AG09319 (cell line): ENCODE data around the gene DNAH8.

Experiments
- DNase-seq: peaks from one replicate; pipeline ENCODE4 v3.0.0-alpha.2; 2010; ENCODE audit warnings: low read depth; ENCODE audit errors: extremely low read depth
- CTCF ChIP-seq: IDR thresholded peaks from 2 replicates; pipeline ENCODE4 v1.5.1; 2011; ENCODE audit warnings: low read depth, mild to moderate bottlenecking, inconsistent platforms, low read length, moderate library complexity

DNAH8 gene

GRCh38 chr6:39040080-39040673, 325.1 kb downstream of the DNAH8 start:
- no peak for TF ChIP-seq CTCF
- DNase-seq, result no peak

- no peak for TF ChIP-seq CTCF
- DNase-seq, result no peak
Measured at GRCh38 chr6:39041072-39041471, 326.0 kb downstream of the DNAH8 start.

- no peak for DNase-seq
- no peak for TF ChIP-seq CTCF
Measured at GRCh38 chr6:39043776-39044175, 328.7 kb downstream of the DNAH8 start.

GRCh38 chr6:39044181-39044580, 329.1 kb downstream of the DNAH8 start:
- no peak for TF ChIP-seq CTCF
- DNase-seq, result no peak

DNA sequence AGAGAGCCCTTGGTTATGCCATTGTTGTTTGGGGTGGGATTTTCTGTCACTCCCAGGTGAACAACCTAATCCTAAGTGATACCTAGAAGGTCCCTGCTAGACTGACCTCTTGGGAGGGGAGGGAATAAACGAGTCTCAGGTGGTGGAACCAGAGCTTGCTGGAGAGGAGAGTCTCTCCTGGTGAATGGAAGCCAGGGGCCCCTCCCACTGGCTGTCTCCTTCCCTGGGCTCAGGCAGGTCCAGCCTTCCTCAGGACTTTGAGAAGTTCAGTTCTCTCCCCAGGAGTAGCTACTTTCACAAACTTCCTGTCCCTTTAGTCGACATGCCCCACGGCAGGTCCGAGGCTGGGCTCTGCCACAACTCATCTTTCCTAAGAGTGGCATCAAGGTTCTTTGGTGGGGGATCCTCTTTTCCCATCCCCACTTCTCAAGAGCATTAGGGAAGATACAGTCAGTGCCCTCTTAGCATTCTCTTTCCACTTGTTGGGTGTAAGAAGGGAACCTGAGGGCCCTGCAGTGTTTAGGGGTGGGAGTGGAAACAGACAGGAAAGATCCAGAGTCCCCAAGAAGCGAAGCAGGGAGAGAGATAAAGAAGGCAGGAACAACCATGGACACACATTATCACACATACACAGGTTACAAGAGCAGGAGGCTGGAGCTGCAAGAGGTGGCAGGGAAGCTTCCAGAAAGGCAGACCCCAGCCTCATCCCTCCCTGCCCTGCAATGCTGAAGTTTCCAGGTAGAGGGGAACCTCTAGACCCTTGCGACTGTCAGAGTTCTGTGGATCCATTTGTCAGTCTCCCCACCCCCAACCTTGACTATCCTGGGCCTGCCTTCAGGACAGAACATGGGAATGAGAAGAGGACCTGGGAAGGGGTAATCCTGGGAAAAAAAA, 332.6 kb downstream of the DNAH8 start:
- no peak for DNase-seq
- TF ChIP-seq CTCF, result no peak

DNA sequence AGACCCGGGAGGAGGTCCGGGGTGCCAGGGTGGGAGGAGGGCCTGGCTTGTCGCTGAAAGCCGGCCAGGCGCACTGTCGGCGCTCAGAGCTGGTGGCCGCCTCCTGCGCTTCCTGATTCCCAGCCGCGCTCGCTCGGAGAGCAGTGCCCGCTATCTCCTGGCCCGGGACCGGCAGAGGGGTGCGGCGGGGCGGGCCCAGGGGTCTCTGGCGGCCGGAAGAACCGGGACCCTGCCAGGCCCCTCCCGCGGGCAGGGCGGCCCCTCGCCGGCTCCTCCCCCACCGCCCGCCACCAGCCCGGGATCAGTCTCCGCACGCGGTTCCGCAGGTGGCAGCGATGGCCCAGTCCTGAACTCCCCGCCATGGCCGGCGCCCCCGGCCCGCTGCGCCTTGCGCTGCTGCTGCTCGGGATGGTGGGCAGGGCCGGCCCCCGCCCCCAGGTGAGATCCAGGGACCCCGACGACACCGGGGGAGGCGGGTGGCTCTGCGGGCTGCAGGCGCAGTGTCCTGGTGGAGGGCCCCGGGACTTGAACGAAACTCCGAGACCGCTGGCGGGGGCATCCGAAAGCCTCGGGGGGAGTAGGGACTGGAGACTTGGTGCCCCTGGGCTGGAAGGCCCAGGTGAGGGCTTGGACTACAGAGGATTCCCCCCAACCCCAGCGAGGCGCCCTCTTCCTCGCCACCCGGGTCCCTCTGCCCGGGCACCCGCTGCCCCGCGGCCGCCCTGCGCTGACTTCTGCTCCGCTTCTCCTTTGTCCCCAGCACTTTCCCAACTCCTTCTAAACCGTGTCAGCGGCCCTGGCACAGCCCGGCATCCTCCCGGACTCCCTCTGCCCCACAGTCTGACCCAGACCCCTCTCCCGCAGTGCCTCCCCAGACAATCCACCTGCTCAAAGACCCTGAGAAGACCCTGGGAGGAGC, 333.6 kb downstream of the DNAH8 start, which contains the start of gene GLP1R:
TSS of gene GLP1R (plus strand) at position 301 of the 919 bp plus-strand sequence. CDS start at position 361, 60 bp downstream.
- DNase-seq, result no peak
- no peak for TF ChIP-seq CTCF
